K562 (cell line): Measurements from ENCODE around the gene C4orf50. TPM values are rescaled to one million over a fixed set of nuclear protein-coding genes. Genes with fewer than 3 reads are reported as not detected.

Experiments used
- ATAC-seq: fragments of 200-7000 bp; cut with Tn5 transposase; 3 replicates; pipeline ENCODE4 v1.9.1; 2020; ENCODE audit warnings: moderate library complexity
- BruUV-seq: library from RNA; stranded (reverse); fragments of 400-500 nt; replicated peaks from 2 replicates; lab custom pipeline; 2021; lab: Mats Ljungman, UMichigan
- CTCF ChIA-PET: fragments of 300-600 bp; formaldehyde crosslinking; extraction: SDS; loops from one replicate; lab custom pipeline; 2021; ENCODE audit warnings: low intra/inter-chr PET ratio; lab: Yijun Ruan, JAX
- POLR2A ChIA-PET: fragments of 300-600, 350-650 bp; sonication (Branson Sonifier 250); formaldehyde crosslinking; extraction: SDS; loops from one replicate; lab custom pipeline; 2021; ENCODE audit warnings: antibody characterized with exemption, inconsistent platforms; lab: Yijun Ruan, JAX
- DNase-seq, 4 experiments: peaks; one replicate each; pipeline versions ENCODE4 v3.0.0 to v3.0.0-alpha.2; 2011 to 2018; ENCODE audit warnings: low spot score in 3 of 4, mixed read lengths in 3 of 4; ENCODE audit errors: extremely low read depth in 1 of 4
- FAIRE-seq: peaks from 2 replicates; lab custom pipeline; 2011; peaks lifted over from hg19 to GRCh38; lab: Jason Lieb, UNC
- H2AFZ ChIP-seq: 2 replicates; pipeline ENCODE4 v1.6.0; 2011; ENCODE audit warnings: low read depth, low read length, control low read depth, inconsistent platforms
- H3K27ac ChIP-seq: fragments of 200-600 bp; 3 replicates; pipeline ENCODE4 v1.8.0; 2011; ENCODE audit warnings: low read depth, mild to moderate bottlenecking, control low read depth, inconsistent platforms, low read length, moderate library complexity, mixed read lengths; ENCODE audit errors: extremely low read depth
- H3K27me3 ChIP-seq, 2 experiments: fragments of 300-600 bp in 1 of 2; 2 replicates in 1 of 2; 3 replicates in 1 of 2; pipeline versions ENCODE4 v1.6.0 to v1.8.0; 2011; ENCODE audit warnings: inconsistent platforms in 2 of 2, low read length in 2 of 2, mild to moderate bottlenecking in 1 of 2, mixed read lengths in 1 of 2, moderate library complexity in 1 of 2; ENCODE audit not compliant: control insufficient read depth in 2 of 2, insufficient read depth in 2 of 2
- H3K36me3 ChIP-seq: fragments of 300-600 bp; 3 replicates; pipeline ENCODE4 v1.8.0; 2011; ENCODE audit warnings: mild to moderate bottlenecking, low read length, inconsistent platforms; ENCODE audit not compliant: control insufficient read depth, insufficient read depth
- H3K4me1 ChIP-seq, 2 experiments: fragments of 200-600 bp in 1 of 2; replicated peaks in 1 of 2; 2 replicates in 1 of 2; 3 replicates in 1 of 2; pipeline versions ENCODE4 v1.5.1 to v1.8.0; 2011; ENCODE audit warnings: inconsistent platforms in 2 of 2, low read length in 2 of 2, mild to moderate bottlenecking in 1 of 2, mixed read lengths in 1 of 2, moderate library complexity in 1 of 2; ENCODE audit not compliant: control insufficient read depth in 2 of 2, insufficient read depth in 2 of 2
- H3K4me2 ChIP-seq: 2 replicates; pipeline ENCODE4 v1.6.1; 2011; ENCODE audit warnings: low read length, control low read depth, inconsistent platforms, mixed read lengths; ENCODE audit not compliant: insufficient read depth
- H3K4me3 ChIP-seq: fragments of 200-600 bp; sonication (generic), shearing (Covaris generic); 2 replicates; pipeline ENCODE4 v1.5.1; 2016; ENCODE audit warnings: control low read depth, inconsistent platforms
- H3K79me2 ChIP-seq: fragments of 200-600 bp; 3 replicates; pipeline ENCODE4 v1.8.0; 2011; ENCODE audit warnings: low read length, inconsistent platforms; ENCODE audit not compliant: control insufficient read depth, insufficient read depth
- H3K9ac ChIP-seq, 2 experiments: 2 replicates each; pipeline versions ENCODE4 v1.6.0 to v1.6.1; 2011; ENCODE audit warnings: low read depth in 2 of 2, low read length in 2 of 2, control low read depth in 1 of 2, inconsistent platforms in 1 of 2, mild to moderate bottlenecking in 1 of 2, mixed read lengths in 1 of 2; ENCODE audit not compliant: insufficient read depth in 1 of 2
- H3K9me1 ChIP-seq: one replicate; pipeline ENCODE4 v1.6.0; 2011; ENCODE audit warnings: inconsistent platforms, mild to moderate bottlenecking, low read length, moderate library complexity; ENCODE audit not compliant: control insufficient read depth, insufficient read depth
- H3K9me3 ChIP-seq: replicated peaks from 2 replicates; pipeline ENCODE4 v1.5.1; 2011; ENCODE audit warnings: low read depth, low read length, inconsistent platforms; ENCODE audit not compliant: control insufficient read depth, insufficient read depth
- H4K20me1 ChIP-seq: replicated peaks from 2 replicates; pipeline ENCODE4 v1.6.1; 2011; ENCODE audit warnings: low read length, inconsistent platforms, mixed read lengths; ENCODE audit not compliant: control insufficient read depth, insufficient read depth
- CEBPB ChIP-seq: fragments of 450-650 bp; IDR thresholded peaks from 2 replicates; pipeline ENCODE4 v1.6.1; 2016; ENCODE audit warnings: missing genetic modification characterization, missing compliant biosample characterization
- CEBPG ChIP-seq, 3 experiments: fragments of 200-800 bp in 1 of 3; sonication (Bioruptor generic) in 1 of 3; sonication (generic) in 1 of 3; formaldehyde crosslinking in 1 of 3; IDR thresholded peaks in 2 of 3; conservative IDR thresholded peaks in 1 of 3; 2 replicates each; pipeline versions ENCODE4 v1.6.1 to v1.8.0; 2016 to 2022; ENCODE audit warnings: missing compliant biosample characterization in 2 of 3, missing genetic modification characterization in 2 of 3, mild to moderate bottlenecking in 1 of 3, missing genetic modification reagents in 1 of 3
- MAX ChIP-seq: sonication (generic); formaldehyde crosslinking; IDR thresholded peaks from 2 replicates; pipeline ENCODE4 v1.9.0; 2022; ENCODE audit warnings: mild to moderate bottlenecking, missing genetic modification reagents
- RBBP5 ChIP-seq: fragments of 200-600 bp; sonication (generic); IDR thresholded peaks from 2 replicates; pipeline ENCODE4 v1.6.1; 2012; ENCODE audit warnings: borderline replicate concordance, mild to moderate bottlenecking, low read length, control low read depth, inconsistent platforms; ENCODE audit not compliant: insufficient read depth, poor library complexity, severe bottlenecking
- RBM15 ChIP-seq: fragments of 200-400 bp; formaldehyde crosslinking; IDR thresholded peaks from 2 replicates; pipeline ENCODE4 v1.6.1; 2018; ENCODE audit warnings: mild to moderate bottlenecking, low read length, moderate library complexity; ENCODE audit not compliant: insufficient read depth
- RFX1 ChIP-seq: fragments of 450-650 bp; IDR thresholded peaks from 2 replicates; pipeline ENCODE4 v1.6.1; 2016; ENCODE audit warnings: mild to moderate bottlenecking, moderate library complexity
- ZNF609 ChIP-seq: sonication (generic); formaldehyde crosslinking; IDR thresholded peaks from 2 replicates; pipeline ENCODE4 v1.8.1; 2023; ENCODE audit warnings: missing genetic modification reagents, mild to moderate bottlenecking, borderline replicate concordance
- WGBS: fragments of 100-300 bp; shearing (Covaris generic); methylation state at CpG from one replicate; pipeline ENCODE4 v1.1.6; 2016; ENCODE audit warnings: low coverage, mixed read lengths; ENCODE audit not compliant: insufficient coverage; ENCODE audit errors: missing lambda C conversion rate; 5-methylcytosine and 5-hydroxymethylcytosine counted together
- in situ Hi-C: fragments of 300-500 bp; cut with MboI; formaldehyde crosslinking; loops from 4 replicates; pipeline ENCODE4 v1.15.0; 2018; ENCODE audit warnings: inconsistent platforms, mixed read lengths
- intact Hi-C: fragments of 100-400 bp; cut with micrococcal nuclease; formaldehyde crosslinking; loops from 2 replicates; pipeline ENCODE4 v1.14.2; 2022
- polyA plus RNA-seq, 8 experiments: library from polyadenylated mRNA; depleted of rRNA in 4 of 8; stranded (reverse) in 5 of 8; unstranded in 3 of 8; fragments of >200 nt; fragmentation: Nextera tagmentation in 2 of 8; fragmentation: Illumina TruSeq in 1 of 8; extraction: Ambion mirVana in 2 of 8; extraction: Trizol in 1 of 8; gene quantifications; 2 replicates each; pipeline versions ENCODE4 v1.2.1 to v1.2.3, GENCODE V29; 2011 to 2014; ENCODE audit warnings: inconsistent platforms in 1 of 8, missing spikeins in 1 of 8
- total RNA-seq, 7 experiments: library from RNA; depleted of rRNA in 6 of 7; stranded (reverse); fragments of >200 nt in 6 of 7; fragmentation: Illumina TruSeq in 2 of 7; extraction: Trizol in 2 of 7; gene quantifications; 2 replicates each; pipeline versions ENCODE4 v1.2.1 to v1.2.3, GENCODE V29; 2011 to 2021; ENCODE audit warnings: low replicate concordance in 1 of 7

The C4orf50 gene
- total and polyA plus RNA-seq, 9 of the 15 experiments (the other 6 are each of a cell fraction or from before 2014, with no cell fraction given) = not detected

GRCh38 chr4:5858020-5858769 is 160.0 kb downstream of the C4orf50 start:
- Histone ChIP-seq H2AFZ (no peak overlapping the region), H3K27ac (no peak overlapping the region), H3K4me3 (no peak overlapping the region), H3K4me1 (no peaks in the 10 kb centered on the region), H3K27me3 (peaks cover 0 to 17% of the 10 kb centered on the region in 2 experiments; a peak in 2 of 5 replicates), H3K9me1 (no peaks in the 10 kb centered on the region), H4K20me1 (no peaks in the 10 kb centered on the region; the same call in 1 of the 2 replicates), H3K36me3 (no peaks in the 10 kb centered on the region), H3K4me2 (no peak overlapping the region), H3K9me3 (no peaks in the 10 kb centered on the region), H3K79me2 (no peaks in the 10 kb centered on the region), H3K9ac (no peak overlapping the region)
- DNase-seq (no peak), FAIRE-seq (no peak), ATAC-seq (no peak)
- intact Hi-C loops (no loop called here), in situ Hi-C loops (no loop called here)
- no TSS peak for BruUV-seq
- no peak for TF ChIP-seq RBBP5
- TF ChIP-seq RBM15 = no peak
- TF ChIP-seq MAX (CRISPR knock-in tag) = no peak
- no peak for TF ChIP-seq CEBPG (CRISPR knock-in tag; IDR thresholded peaks at IDR 0.05)
- peak in 1 of 2 experiments; percentile 60; a peak in 2 of 4 replicates for TF ChIP-seq CEBPG (tag; conservative IDR thresholded peaks at IDR 0.05 in 1 of 2, IDR thresholded peaks at IDR 0.05 in 1 of 2)
- peak; percentile 33; the same call in 1 of the 2 replicates for TF ChIP-seq RFX1
- peak; percentile 73 for TF ChIP-seq CEBPB (tag)
- TF ChIP-seq ZNF609 (CRISPR knock-in tag) = no peak
- ChIA-PET POLR2A (no interaction called here), CTCF (no interaction called here)
- WGBS = 0% methylated on average over 16 of the region's 16 CpGs
